SK-N-MC (cell line): ENCODE measurements around the gene NR2C2.

ENCODE experiments used
- EZH2 ChIP-seq: fragments of 200-600 bp; sonication (generic); IDR thresholded peaks from one replicate; pipeline ENCODE4 v1.6.1; 2017; ENCODE audit warnings: antibody characterized with exemption
- FOXP2 ChIP-seq: optimal IDR thresholded peaks from 2 replicates; pipeline ENCODE3; 2011; ENCODE audit warnings: mild to moderate bottlenecking, moderate library complexity; ENCODE audit not compliant: insufficient read depth; ENCODE audit errors: extremely low read length, control extremely low read depth

- TF ChIP-seq EZH2 (no peak), FOXP2 (no peak)
Measured at GRCh38 chr3:15044326-15044725, 96.9 kb downstream of the NR2C2 start.
